Keratinocyte (primary cell): ENCODE measurements around the gene OPN1MW2. TPM values are rescaled to one million over a fixed set of nuclear protein-coding genes. Genes with fewer than 3 reads are reported as not detected.
"Not testable (repeated sequence)": the region's sequence is repeated elsewhere in the genome, so short reads cannot be mapped to it uniquely, and the experiment has no call there.

Experiments
- DNase-seq: peaks from one replicate; pipeline ENCODE4 v3.0.0-alpha.2; 2011; ENCODE audit warnings: low read depth, missing footprints, low spot score
- FAIRE-seq: peaks from 2 replicates; lab custom pipeline; 2011; peaks lifted over from hg19 to GRCh38; lab: Jason Lieb, UNC
- H2AFZ ChIP-seq: 2 replicates; pipeline ENCODE4 v1.6.0; 2012; ENCODE audit warnings: low read length, control low read depth, inconsistent platforms; ENCODE audit not compliant: control insufficient read depth
- H3K27ac ChIP-seq: 2 replicates; pipeline ENCODE4 v1.5.1; 2011; ENCODE audit warnings: low read length; ENCODE audit not compliant: control insufficient read depth, insufficient read depth
- H3K27me3 ChIP-seq: 3 replicates; pipeline ENCODE4 v1.6.0; 2011; ENCODE audit warnings: low read length; ENCODE audit not compliant: control insufficient read depth, insufficient read depth; ENCODE audit errors: extremely low read depth
- H3K36me3 ChIP-seq, 2 experiments: 2 replicates in 1 of 2; 3 replicates in 1 of 2; pipeline ENCODE4 v1.5.1; 2011; ENCODE audit warnings: low read length in 2 of 2, mild to moderate bottlenecking in 1 of 2; ENCODE audit not compliant: control insufficient read depth in 2 of 2, insufficient read depth in 2 of 2; ENCODE audit errors: extremely low read depth in 1 of 2
- H3K4me1 ChIP-seq: 3 replicates; pipeline ENCODE4 v1.5.1; 2011; ENCODE audit warnings: low read length; ENCODE audit not compliant: control insufficient read depth, insufficient read depth; ENCODE audit errors: extremely low read depth
- H3K4me2 ChIP-seq: 3 replicates; pipeline ENCODE4 v1.6.0; 2011; ENCODE audit warnings: low read depth, low read length; ENCODE audit not compliant: control insufficient read depth, insufficient read depth; ENCODE audit errors: extremely low read depth
- H3K4me3 ChIP-seq, 3 experiments: fragments of 200-600 bp in 1 of 3; sonication (generic) in 1 of 3; 2 replicates in 2 of 3; 3 replicates in 1 of 3; pipeline ENCODE4 v1.5.1; 2011 to 2016; ENCODE audit warnings: low read length in 3 of 3, mild to moderate bottlenecking in 3 of 3, control low read depth in 2 of 3, inconsistent platforms in 1 of 3, low read depth in 1 of 3, mixed read lengths in 1 of 3, mixed run types in 1 of 3, moderate library complexity in 1 of 3; ENCODE audit not compliant: control insufficient read depth in 2 of 3, insufficient read depth in 2 of 3; ENCODE audit errors: extremely low read depth in 1 of 3
- H3K79me2 ChIP-seq: 2 replicates; pipeline ENCODE4 v1.6.0; 2012; ENCODE audit warnings: low read length; ENCODE audit not compliant: control insufficient read depth, insufficient read depth
- H3K9ac ChIP-seq: 3 replicates; pipeline ENCODE4 v1.6.0; 2011; ENCODE audit warnings: low read length; ENCODE audit not compliant: control insufficient read depth, insufficient read depth; ENCODE audit errors: extremely low read depth
- H3K9me1 ChIP-seq: 3 replicates; pipeline ENCODE4 v1.6.0; 2011; ENCODE audit warnings: low read length; ENCODE audit not compliant: control insufficient read depth, insufficient read depth; ENCODE audit errors: extremely low read depth
- H3K9me3 ChIP-seq: 2 replicates; pipeline ENCODE4 v1.5.1; 2012; ENCODE audit warnings: low read depth, low read length; ENCODE audit not compliant: control insufficient read depth
- H4K20me1 ChIP-seq: 3 replicates; pipeline ENCODE4 v1.6.0; 2011; ENCODE audit warnings: low read length; ENCODE audit not compliant: control insufficient read depth, insufficient read depth; ENCODE audit errors: extremely low read depth
- dilution Hi-C: fragments of 300-500 bp; cut with MboI; formaldehyde crosslinking; loops from one replicate; pipeline ENCODE4 v1.7.0; 2020; ENCODE audit warnings: low sequenced_read_pairs; ENCODE audit not compliant: extremely low pct_ligation_motif_present
- polyA plus RNA-seq, 5 experiments: library from polyadenylated mRNA; depleted of rRNA in 3 of 5; stranded (reverse) in 3 of 5; stranded (forward) in 1 of 5; unstranded in 1 of 5; fragments of >200 nt; gene quantifications; 1 replicate in 1 of 5; 2 replicates in 3 of 5; 3 replicates in 1 of 5; pipeline versions ENCODE4 v1.2.1 to v1.2.3, GENCODE V29; 2011 to 2012; ENCODE audit warnings: missing spikeins in 2 of 5, low read depth in 1 of 5, low replicate concordance in 1 of 5

The OPN1MW2 gene
- polyA plus RNA-seq, 1 donor (not counting 4 experiments of a cell fraction or from before 2014, with no cell fraction given), result not detected

GRCh38 chrX:154192846-154193245, 26.7 kb upstream of the OPN1MW2 start:
- H2AFZ ChIP-seq, H3K4me3 ChIP-seq, H3K27ac ChIP-seq, H3K27me3 ChIP-seq, H4K20me1 ChIP-seq, dilution Hi-C loops, H3K4me2 ChIP-seq, H3K9me3 ChIP-seq, H3K36me3 ChIP-seq, H3K4me1 ChIP-seq, H3K79me2 ChIP-seq, H3K9me1 ChIP-seq, FAIRE-seq, DNase-seq, H3K9ac ChIP-seq: not testable (repeated sequence)

GRCh38 chrX:154194316-154194715, 25.2 kb upstream of the OPN1MW2 start:
- H2AFZ ChIP-seq, H3K27ac ChIP-seq, H3K9me1 ChIP-seq, FAIRE-seq, dilution Hi-C loops, H3K4me2 ChIP-seq, H3K4me3 ChIP-seq, H3K4me1 ChIP-seq, H3K9ac ChIP-seq, H3K36me3 ChIP-seq, H3K9me3 ChIP-seq, H3K79me2 ChIP-seq, H4K20me1 ChIP-seq, H3K27me3 ChIP-seq, DNase-seq: not testable (repeated sequence)

GRCh38 chrX:154196466-154196865, 23.1 kb upstream of the OPN1MW2 start:
- H3K4me2 ChIP-seq, H3K27ac ChIP-seq, H3K36me3 ChIP-seq, H3K9me1 ChIP-seq, dilution Hi-C loops, H3K27me3 ChIP-seq, H3K9ac ChIP-seq, H4K20me1 ChIP-seq, H3K79me2 ChIP-seq, FAIRE-seq, H3K9me3 ChIP-seq, H3K4me3 ChIP-seq, H3K4me1 ChIP-seq, H2AFZ ChIP-seq, DNase-seq: not testable (repeated sequence)

GRCh38 chrX:154209670-154210418, 9.7 kb upstream of the OPN1MW2 start:
- H3K9me1 ChIP-seq, dilution Hi-C loops, H2AFZ ChIP-seq, H3K4me1 ChIP-seq, H4K20me1 ChIP-seq, H3K79me2 ChIP-seq, FAIRE-seq, H3K36me3 ChIP-seq, H3K4me3 ChIP-seq, H3K4me2 ChIP-seq, H3K9ac ChIP-seq, DNase-seq, H3K27ac ChIP-seq, H3K27me3 ChIP-seq, H3K9me3 ChIP-seq: not testable (repeated sequence)

GRCh38 chrX:154211057-154211456, 8.5 kb upstream of the OPN1MW2 start:
- H3K4me2 ChIP-seq, H2AFZ ChIP-seq, dilution Hi-C loops, H3K9ac ChIP-seq, DNase-seq, H3K79me2 ChIP-seq, H4K20me1 ChIP-seq, H3K36me3 ChIP-seq, H3K9me3 ChIP-seq, H3K4me1 ChIP-seq, H3K27ac ChIP-seq, FAIRE-seq, H3K4me3 ChIP-seq, H3K27me3 ChIP-seq, H3K9me1 ChIP-seq: not testable (repeated sequence)
